Ureter (tissue), 1 donor: ENCODE results near the gene GXYLT2. TPM values are rescaled to one million over a fixed set of nuclear protein-coding genes. Genes with fewer than 3 reads are reported as not detected.

Experiments used
- DNase-seq: peaks from one replicate; pipeline ENCODE4 v3.0.0-alpha.2; 2020; ENCODE audit warnings: low spot score
- total RNA-seq: library from RNA; stranded (reverse); gene quantifications from one replicate; pipeline ENCODE4 v1.2.4, GENCODE V29; 2023
- donor health status: DM: yes; HTN: yes; CAD: no.

GXYLT2 gene
- total RNA-seq: 3.6 TPM

DNA sequence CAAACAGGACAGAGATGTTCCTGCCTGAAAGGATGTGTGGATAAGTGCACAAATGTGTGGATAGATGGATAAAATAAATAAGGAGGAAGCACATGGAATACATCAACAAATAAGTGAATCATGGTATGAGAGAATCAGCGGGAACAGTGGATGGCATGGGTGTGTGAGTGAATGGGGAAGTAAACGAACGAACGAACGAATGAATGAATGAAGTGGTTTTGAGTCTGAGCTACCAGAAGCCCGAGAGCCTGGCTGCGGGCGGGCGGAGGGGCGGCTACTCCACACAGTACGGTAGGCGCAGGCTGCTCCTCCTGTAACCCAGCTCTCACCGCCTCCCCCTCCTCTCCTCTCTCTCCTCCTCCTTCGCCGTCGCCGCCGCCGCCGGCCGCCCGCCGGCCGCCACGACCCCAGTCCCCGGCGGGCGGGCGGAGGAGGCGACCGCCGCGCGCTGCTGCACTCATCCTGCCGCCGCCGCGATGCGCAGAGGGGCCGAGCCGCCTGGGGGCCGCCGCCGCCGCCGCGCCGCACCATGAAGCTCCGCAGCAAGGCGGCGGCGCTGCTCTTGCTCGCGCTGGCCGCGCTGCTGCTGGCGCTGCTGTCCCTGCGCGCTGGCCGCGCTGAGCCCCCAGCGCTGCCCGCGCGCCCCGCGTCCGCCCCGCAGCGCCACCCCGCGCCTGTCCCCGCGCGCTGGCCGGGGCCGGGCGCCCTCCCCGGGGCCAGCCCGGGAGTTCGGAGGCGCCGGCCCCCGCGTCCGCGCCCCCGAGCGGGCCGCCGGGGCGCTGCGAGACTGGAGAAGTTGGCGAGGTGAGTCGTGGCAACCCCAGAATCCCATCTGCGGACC is at the start of gene GXYLT2:
GXYLT2 (plus strand) TSS at position 342 of the 841 bp plus-strand sequence; CDS start at position 530, 188 bp downstream.
- DNase-seq: peak; percentile 63

DNA sequence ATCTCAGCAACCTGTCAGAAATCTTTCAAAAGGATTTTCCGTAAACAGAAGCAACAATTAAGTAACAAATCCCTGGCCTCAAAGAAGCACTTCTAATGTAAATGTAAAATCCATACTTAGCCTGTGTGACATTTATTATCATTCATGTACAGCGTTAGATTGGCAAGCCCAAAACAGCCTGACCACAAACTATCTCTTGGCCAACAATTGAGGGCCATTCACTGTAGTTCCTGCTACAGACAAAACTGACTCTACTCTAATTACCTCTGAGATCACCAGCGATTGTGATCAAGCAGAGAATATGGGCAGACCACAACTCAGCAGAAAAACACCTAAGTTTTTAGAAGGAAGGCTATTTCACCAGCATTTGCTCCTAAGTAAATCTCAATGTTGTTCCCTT is 48.8 kb upstream of the GXYLT2 start:
- no peak for DNase-seq

DNA sequence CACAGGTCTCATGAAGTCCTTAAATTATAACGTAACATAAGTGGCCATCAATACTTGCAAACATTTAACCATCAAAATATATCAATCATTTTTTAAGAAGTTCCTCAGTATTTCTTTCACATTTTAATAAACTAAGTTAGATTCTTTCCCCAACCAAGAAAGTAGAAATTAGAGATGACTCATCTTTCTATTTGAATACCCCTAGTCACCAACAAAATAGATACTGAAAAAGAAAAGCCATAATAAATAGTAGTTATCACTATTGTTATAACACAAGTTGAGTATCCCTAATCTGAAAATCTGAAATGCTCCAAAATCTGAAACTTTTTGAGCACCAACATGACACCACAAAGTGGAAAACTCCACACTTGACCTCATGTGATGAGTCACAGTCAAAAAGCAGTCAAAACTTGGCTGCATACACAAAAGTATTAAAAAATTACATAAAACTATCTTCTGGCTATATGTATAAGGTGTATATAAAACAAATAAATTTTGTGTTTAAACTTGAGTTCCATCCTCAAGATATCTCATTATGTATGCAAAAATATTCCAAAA is 43.3 kb upstream of the GXYLT2 start:
- no peak for DNase-seq

GRCh38 chr3:72846166-72846565 is 41.7 kb upstream of the GXYLT2 start:
- no peak for DNase-seq

- DNase-seq: no peak
Measured at GRCh38 chr3:72847282-72847681, 40.6 kb upstream of the GXYLT2 start.

DNA sequence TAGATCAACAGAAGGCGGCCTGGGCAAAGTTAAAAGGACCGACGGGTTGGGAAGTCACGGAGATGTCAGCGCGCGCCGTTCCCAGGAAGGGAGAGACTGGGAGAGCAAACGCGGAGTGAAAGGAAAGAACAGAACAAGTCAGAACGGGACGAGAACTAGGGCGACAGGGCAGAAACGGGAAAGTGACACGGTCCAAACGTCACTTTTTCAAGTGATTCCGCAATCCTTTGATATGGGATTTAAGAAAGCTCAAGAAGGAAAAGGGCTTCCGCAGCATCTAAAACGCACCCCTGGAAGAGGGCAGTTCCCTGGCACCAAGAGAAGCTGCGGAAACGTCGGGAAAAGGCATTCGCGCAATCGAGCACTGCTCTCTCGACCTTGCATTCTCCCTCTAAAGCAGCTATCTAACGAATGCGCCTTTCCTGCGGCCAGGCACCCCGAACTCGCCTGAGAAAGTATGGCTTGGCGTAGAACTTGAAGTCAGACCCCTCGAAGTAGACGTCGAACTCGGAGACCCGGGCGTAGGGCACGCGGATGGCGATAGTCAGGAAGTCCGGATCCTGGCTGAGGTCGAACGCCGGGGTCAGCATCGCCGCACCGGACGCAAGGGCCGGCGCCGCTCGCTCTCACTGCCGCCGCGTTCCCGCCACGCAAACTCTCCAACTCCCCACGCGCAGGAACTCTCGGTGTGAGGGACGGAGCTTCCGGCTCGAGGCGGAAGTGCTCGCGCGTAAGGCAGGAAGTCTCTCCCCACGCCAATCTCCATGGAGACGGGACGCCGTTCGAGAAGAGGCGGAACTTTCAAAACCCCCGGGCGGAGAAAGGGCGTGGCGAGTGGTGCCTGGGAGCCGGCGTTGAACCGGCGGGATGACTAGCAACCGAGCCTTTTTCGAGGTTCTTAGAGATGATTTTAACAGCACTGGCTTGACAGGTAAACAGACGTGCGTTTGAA is 39.8 kb upstream of the GXYLT2 start, which contains the start of gene SHQ1:
SHQ1 (minus strand) TSS at position 695 of the 952 bp plus-strand sequence; CDS start at position 590, 105 bp downstream.
- DNase-seq: peak; percentile 96

GRCh38 chr3:72848703-72849081 is 39.2 kb upstream of the GXYLT2 start:
- DNase-seq: no peak

GRCh38 chr3:72855001-72855400 is 32.8 kb upstream of the GXYLT2 start:
- no peak for DNase-seq

DNA sequence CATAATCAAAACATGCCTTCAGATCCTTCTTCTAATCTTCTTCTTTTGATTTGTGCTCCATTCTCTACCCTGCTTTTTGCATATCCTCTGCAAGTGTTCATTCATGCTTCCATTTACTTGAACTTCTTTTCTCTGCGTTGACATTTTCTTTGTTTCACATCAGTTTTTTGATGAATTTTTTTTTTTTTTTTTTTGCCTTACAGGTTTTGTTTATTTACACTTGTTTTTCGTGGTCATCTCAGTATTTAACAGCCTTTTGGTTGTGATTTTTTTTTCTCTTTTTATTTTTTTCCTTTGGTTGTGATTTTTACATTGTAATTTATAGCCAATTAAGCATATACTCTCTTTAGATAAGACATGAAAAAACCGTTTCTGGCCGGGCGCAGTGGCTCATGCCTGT is 27.8 kb upstream of the GXYLT2 start:
- no peak for DNase-seq

DNA sequence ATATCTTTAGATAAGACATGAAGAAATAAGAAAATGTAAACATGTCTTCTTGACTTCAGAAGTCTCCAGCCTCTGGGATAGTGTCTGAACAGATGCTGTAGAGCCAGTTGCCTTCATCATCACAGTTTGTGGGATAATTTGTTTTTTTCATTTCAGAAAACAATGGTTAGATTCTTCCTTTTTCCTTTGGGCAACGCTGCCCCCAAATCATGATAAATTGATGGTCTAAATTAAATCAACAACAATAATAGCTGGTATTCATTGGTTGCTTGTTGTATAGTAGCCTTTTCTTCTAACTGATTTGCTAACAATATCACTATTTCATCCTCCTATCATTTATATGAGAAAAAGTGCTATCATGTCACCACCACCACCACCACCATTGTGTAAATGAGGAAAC is 27.0 kb upstream of the GXYLT2 start:
- no peak for DNase-seq

- DNase-seq: no peak
Measured at GRCh38 chr3:72862314-72863090, 25.3 kb upstream of the GXYLT2 start.

DNA sequence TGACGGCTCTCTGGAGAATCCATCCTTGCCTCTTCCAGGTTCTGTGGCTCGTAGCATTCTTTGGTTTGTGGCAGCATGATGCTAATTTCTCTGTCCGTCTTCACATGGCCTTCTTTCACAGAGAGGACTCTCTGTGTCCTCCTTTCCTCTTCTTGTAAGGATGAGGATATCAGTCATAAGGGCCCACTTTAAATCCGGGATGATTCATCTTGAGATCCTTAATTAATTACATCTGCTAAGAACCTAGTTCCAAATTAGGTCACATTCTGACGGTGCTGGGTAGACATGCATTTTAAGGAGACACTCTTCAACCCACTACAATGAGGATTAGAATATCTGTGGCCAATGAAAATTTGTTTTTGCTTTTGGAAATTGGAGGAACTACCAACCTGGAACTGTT is 15.7 kb upstream of the GXYLT2 start:
- no peak for DNase-seq

GRCh38 chr3:72887343-72887704 is 522 bp upstream of the GXYLT2 start:
- no peak for DNase-seq

DNA sequence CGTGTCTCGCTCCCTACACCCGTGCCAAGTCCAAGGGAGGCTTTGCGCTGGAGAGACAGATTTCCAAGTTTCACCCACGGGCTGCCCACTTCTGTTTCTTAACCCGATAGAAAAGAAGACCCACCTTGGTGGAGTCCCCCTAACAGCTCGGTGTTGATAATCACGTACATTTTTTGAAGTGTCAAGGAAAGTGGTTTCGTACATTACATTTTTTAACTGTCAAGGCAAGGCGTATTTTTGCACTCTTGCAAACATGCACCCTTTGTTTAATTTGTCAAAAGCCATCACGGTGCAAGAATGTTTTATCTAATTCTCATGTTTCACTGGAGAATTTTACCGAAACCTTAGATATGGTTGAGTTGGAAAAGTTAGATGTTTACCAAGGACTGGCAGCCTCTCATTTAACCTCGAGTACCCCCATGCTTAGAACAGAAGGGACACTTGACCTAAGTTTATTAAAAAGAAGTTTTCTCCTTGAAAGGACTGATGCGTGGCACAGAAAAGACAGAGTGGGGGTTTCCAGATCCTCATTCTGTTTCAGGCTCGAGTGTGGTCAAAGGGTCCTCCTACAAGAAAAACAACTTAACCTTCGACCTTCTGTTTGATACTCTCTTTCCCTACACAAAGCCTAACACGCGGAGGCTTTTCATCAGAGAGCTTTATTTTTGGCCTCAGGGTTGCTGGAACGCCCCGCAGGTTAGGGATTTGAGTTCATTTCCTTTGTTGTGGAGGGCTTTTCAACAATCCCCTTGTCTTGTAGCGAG is 882 bp downstream of the GXYLT2 start:
- DNase-seq: no peak

DNA sequence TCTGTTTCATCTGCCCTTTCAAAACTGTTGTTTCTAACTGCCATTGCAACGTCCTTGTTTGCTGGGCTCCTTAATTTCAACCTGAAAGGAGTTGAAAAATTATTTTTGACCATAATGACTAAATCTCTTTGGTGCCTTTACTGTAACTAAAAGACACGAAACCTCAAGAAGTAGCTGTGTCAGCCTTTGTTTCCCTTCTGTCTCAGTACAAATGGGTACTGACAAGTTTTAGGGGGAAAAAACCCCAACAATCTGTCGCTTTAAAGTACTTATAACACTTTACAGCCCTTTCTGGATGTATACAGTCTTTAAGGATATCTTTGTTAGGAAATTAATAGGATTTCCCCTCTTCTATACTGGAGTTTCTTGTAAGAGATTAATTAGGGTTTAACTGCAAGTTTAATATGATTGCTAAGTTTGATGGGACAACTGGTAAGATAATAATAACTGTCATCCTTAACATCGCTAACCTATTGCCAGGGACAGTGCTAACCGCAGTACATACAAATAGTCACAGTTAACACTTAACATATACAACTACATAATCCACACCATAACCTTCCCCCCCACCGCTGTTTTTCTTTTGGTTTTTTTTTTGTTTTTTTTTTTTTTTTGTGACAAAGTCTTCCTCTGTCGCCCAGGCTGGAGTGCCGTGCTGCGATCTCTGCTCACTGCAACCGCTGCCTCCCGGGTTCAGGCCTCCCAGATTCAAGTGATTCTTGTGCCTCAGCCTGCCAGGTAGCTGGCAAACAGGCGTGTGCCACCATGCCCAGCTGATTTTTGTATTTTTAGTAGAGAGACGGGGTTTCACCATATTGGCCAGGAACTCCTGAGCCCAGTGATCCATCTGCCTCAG is 1.7 kb downstream of the GXYLT2 start:
- no peak for DNase-seq

- no peak for DNase-seq
Measured at GRCh38 chr3:72890166-72890925, 2.5 kb downstream of the GXYLT2 start.

- DNase-seq: no peak
Measured at GRCh38 chr3:72891053-72891855, 3.4 kb downstream of the GXYLT2 start.
